Measurements from ENCODE around the gene MOB3B.

MOB3B gene

DNA sequence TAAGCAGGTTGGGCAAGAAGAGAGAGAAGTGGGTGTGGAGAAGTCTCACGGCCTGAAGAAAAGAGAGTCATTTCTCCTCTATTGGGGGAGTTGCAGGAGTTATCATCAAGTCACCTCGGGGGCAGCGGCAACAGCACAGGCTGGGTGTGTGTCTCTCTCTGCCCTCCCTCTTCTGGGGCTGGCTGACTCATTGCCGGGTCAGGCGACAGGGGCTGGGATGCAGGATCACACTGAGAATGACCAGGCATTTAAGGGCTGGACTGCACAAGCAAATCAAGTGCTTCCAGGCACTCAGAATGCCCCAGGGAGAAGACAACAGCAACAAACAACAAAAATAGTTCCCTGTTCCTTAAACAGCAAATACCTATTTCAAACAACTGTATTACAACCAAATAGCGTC, 226.4 kb downstream of the MOB3B start:
- no peak overlapping the region for H3K4me3 ChIP-seq (ENCODE audit: low read depth, low read length, poor library complexity, severe bottlenecking)
- H3K9me2 ChIP-seq (ENCODE audit: low read depth, low read length) = no peaks in the 10 kb centered on the region
- no peaks in the 10 kb centered on the region for H3K4me1 ChIP-seq (ENCODE audit: insufficient read depth, low read length, severe bottlenecking)
- no peaks in the 10 kb centered on the region for H3F3A ChIP-seq (ENCODE audit: insufficient read depth, low read length)
- no peaks in the 10 kb centered on the region for H3K27me3 ChIP-seq (ENCODE audit: insufficient read depth, low read length)
- no peak overlapping the region for H3K27ac ChIP-seq (ENCODE audit: low read depth, low read length, poor library complexity, severe bottlenecking)
- H3K79me2 ChIP-seq (ENCODE audit: insufficient read depth, low read length) = no peaks in the 10 kb centered on the region
- H3K9ac ChIP-seq (ENCODE audit: low read length) = no peak overlapping the region
- H2AFZ ChIP-seq (ENCODE audit: low read length) = no peak overlapping the region
- no peaks in the 10 kb centered on the region for H3K36me3 ChIP-seq (ENCODE audit: insufficient read depth, low read length)
- H4K20me1 ChIP-seq (ENCODE audit: insufficient read depth, low read length) = no peaks in the 10 kb centered on the region
- TF ChIP-seq, protein P1, sequence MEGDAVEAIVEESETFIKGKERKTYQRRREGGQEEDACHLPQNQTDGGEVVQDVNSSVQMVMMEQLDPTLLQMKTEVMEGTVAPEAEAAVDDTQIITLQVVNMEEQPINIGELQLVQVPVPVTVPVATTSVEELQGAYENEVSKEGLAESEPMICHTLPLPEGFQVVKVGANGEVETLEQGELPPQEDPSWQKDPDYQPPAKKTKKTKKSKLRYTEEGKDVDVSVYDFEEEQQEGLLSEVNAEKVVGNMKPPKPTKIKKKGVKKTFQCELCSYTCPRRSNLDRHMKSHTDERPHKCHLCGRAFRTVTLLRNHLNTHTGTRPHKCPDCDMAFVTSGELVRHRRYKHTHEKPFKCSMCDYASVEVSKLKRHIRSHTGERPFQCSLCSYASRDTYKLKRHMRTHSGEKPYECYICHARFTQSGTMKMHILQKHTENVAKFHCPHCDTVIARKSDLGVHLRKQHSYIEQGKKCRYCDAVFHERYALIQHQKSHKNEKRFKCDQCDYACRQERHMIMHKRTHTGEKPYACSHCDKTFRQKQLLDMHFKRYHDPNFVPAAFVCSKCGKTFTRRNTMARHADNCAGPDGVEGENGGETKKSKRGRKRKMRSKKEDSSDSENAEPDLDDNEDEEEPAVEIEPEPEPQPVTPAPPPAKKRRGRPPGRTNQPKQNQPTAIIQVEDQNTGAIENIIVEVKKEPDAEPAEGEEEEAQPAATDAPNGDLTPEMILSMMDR (IDR thresholded peaks at IDR 0.05; ENCODE audit: low read length) = no peak
- H3K4me2 ChIP-seq (ENCODE audit: low read length) = no peak overlapping the region
- no peaks in the 10 kb centered on the region for H3K9me3 ChIP-seq (ENCODE audit: low read length)

DNA sequence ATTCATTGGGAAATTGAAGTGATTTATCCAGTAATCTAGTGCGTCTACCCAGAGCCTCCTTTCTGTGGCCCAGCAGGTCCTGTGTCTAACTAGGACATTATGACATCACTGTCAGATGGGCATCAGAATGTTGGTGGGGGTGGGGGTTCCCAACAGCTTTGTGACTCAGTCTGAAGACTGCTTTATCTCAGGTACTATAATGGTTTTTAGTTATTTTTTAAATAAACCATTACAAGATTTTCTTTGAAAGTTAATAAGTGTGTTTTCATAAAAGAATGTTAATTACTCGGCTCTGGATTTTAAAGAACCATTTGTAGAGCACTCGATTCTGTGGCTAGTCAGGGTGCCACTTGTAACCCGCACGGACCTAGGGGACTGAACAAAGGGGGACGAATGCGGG, 232.6 kb downstream of the MOB3B start, which contains the start of gene EQTN:
EQTN (minus strand) TSS at position 101 of the 400 bp plus-strand sequence; CDS start at position 6, 95 bp downstream.
- H3K27ac ChIP-seq (ENCODE audit: low read depth, low read length, poor library complexity, severe bottlenecking) = no peak within 1 kb of the TSS
- no peak for TF ChIP-seq EZH2 (IDR thresholded peaks at IDR 0.05; ENCODE audit: borderline replicate concordance, low read length)
- TF ChIP-seq, protein P1 (IDR thresholded peaks at IDR 0.05; ENCODE audit: low read length) = no peak
- H3K4me2 ChIP-seq (ENCODE audit: low read length) = no peak within 1 kb of the TSS
- no peaks in the 10 kb centered on the region for H3K36me3 ChIP-seq (ENCODE audit: insufficient read depth, low read length)
- H3F3A ChIP-seq (ENCODE audit: insufficient read depth, low read length) = no peaks in the 10 kb centered on the region
- H3K9me2 ChIP-seq (ENCODE audit: low read depth, low read length) = no peaks in the 10 kb centered on the region
- no peaks in the 10 kb centered on the region for H3K27me3 ChIP-seq (ENCODE audit: insufficient read depth, low read length)
- H3K9ac ChIP-seq (ENCODE audit: low read length) = no peak within 1 kb of the TSS
- H3K9me3 ChIP-seq (ENCODE audit: low read length) = no peaks in the 10 kb centered on the region
- H3K4me3 ChIP-seq (ENCODE audit: low read depth, low read length, poor library complexity, severe bottlenecking) = no peak within 1 kb of the TSS
- H3K4me1 ChIP-seq (ENCODE audit: insufficient read depth, low read length, severe bottlenecking) = no peaks in the 10 kb centered on the region
- no peaks in the 10 kb centered on the region for H3K79me2 ChIP-seq (ENCODE audit: insufficient read depth, low read length)
- no peaks in the 10 kb centered on the region for H4K20me1 ChIP-seq (ENCODE audit: insufficient read depth, low read length)
- H2AFZ ChIP-seq (ENCODE audit: low read length) = no peak within 1 kb of the TSS

DNA sequence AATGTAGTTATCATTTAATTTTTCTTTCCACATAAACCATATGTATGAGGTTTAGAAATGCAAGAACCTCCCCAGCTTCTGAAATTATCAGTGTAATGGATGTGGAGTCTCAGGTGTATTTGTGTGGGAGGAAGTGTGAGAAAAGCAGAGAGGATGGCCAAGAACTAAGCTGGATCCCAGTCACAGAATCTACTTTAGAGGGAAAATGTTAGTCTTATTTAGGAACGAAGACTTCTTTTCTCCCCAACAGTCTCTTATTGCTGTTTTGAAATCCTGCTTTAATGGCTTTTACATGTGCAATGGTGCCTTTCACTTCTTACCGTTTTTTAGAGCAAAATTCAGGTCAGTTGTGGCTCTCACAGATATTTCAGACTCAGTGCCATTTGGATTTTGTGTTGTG, 235.6 kb downstream of the MOB3B start:
- Histone ChIP-seq H4K20me1 (ENCODE audit: insufficient read depth, low read length) (no peaks in the 10 kb centered on the region), H3K9me3 (ENCODE audit: low read length) (no peaks in the 10 kb centered on the region), H3K9ac (ENCODE audit: low read length) (no peak overlapping the region), H3K4me1 (ENCODE audit: insufficient read depth, low read length, severe bottlenecking) (no peaks in the 10 kb centered on the region), H3K9me2 (ENCODE audit: low read depth, low read length) (no peaks in the 10 kb centered on the region), H3F3A (ENCODE audit: insufficient read depth, low read length) (no peaks in the 10 kb centered on the region), H3K4me2 (ENCODE audit: low read length) (no peak overlapping the region), H3K36me3 (ENCODE audit: insufficient read depth, low read length) (no peaks in the 10 kb centered on the region), H3K79me2 (ENCODE audit: insufficient read depth, low read length) (no peaks in the 10 kb centered on the region), H3K4me3 (ENCODE audit: low read depth, low read length, poor library complexity, severe bottlenecking) (no peak overlapping the region), H2AFZ (ENCODE audit: low read length) (no peak overlapping the region), H3K27ac (ENCODE audit: low read depth, low read length, poor library complexity, severe bottlenecking) (no peak overlapping the region), H3K27me3 (ENCODE audit: insufficient read depth, low read length) (no peaks in the 10 kb centered on the region)
- no peak for TF ChIP-seq EZH2 (IDR thresholded peaks at IDR 0.05; ENCODE audit: borderline replicate concordance, low read length)
- TF ChIP-seq, protein P1 (IDR thresholded peaks at IDR 0.05; ENCODE audit: low read length) = no peak
